Neural progenitor cell (in vitro differentiated cells): ENCODE data around the gene MPEG1.

Source experiments
- EZH2 ChIP-seq: fragments of 200-600 bp; sonication (generic); IDR thresholded peaks from 2 replicates; pipeline ENCODE4 v1.6.1; 2017; ENCODE audit warnings: antibody characterized with exemption, mild to moderate bottlenecking, moderate library complexity
- TF ChIP-seq, protein P1 (sequence below): fragments of 200-600 bp; sonication (generic); IDR thresholded peaks from 2 replicates; pipeline ENCODE4 v1.5.1; 2017; ENCODE audit warnings: antibody characterized with exemption, mild to moderate bottlenecking

DNA sequence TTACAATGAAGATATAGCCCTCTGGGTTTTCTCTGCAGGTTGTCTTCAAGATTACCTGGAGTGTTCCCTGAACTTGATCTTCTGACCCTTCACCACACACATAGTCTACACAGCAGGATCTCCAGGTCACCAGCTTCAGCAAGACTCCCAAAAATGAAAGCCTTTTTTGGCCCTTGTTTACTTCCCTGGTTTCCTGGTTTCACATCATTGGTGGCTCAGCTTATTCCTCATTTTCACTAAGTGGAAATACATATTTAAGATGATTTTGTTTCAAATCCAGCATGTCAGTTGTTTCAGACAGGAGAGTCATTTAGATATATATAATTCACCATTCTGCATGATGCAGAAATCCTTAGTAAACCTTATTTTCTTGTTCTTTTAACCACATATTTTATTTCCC, 41.6 kb upstream of the MPEG1 start:
- no peak for TF ChIP-seq EZH2
- TF ChIP-seq, protein P1, sequence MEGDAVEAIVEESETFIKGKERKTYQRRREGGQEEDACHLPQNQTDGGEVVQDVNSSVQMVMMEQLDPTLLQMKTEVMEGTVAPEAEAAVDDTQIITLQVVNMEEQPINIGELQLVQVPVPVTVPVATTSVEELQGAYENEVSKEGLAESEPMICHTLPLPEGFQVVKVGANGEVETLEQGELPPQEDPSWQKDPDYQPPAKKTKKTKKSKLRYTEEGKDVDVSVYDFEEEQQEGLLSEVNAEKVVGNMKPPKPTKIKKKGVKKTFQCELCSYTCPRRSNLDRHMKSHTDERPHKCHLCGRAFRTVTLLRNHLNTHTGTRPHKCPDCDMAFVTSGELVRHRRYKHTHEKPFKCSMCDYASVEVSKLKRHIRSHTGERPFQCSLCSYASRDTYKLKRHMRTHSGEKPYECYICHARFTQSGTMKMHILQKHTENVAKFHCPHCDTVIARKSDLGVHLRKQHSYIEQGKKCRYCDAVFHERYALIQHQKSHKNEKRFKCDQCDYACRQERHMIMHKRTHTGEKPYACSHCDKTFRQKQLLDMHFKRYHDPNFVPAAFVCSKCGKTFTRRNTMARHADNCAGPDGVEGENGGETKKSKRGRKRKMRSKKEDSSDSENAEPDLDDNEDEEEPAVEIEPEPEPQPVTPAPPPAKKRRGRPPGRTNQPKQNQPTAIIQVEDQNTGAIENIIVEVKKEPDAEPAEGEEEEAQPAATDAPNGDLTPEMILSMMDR: no peak
